PC-3 (cell line): ENCODE results near the gene PKP1. TPM values are rescaled to one million over a fixed set of nuclear protein-coding genes. Genes with fewer than 3 reads are reported as not detected.

ENCODE experiments used
- ATAC-seq: fragments of 200-7000 bp; cut with Tn5 transposase; 2 replicates; pipeline ENCODE4 v1.9.1; 2020; ENCODE audit warnings: mild to moderate bottlenecking, moderate library complexity
- BruUV-seq: library from RNA; stranded (reverse); fragments of 400-500 nt; replicated peaks from 2 replicates; lab custom pipeline; 2021; lab: Mats Ljungman, UMichigan
- CTCF ChIA-PET: fragments of 300-600 bp; sonication (Branson Sonifier 250); formaldehyde crosslinking; loops from one replicate; lab custom pipeline; 2022; ENCODE audit warnings: antibody characterized with exemption; lab: Charles Lee
- POLR2A ChIA-PET: fragments of 300-600 bp; sonication (Branson Sonifier 250); formaldehyde crosslinking; loops from one replicate; lab custom pipeline; 2022; ENCODE audit warnings: antibody characterized with exemption; ENCODE audit not compliant: unreplicated experiment; lab: Charles Lee
- DNase-seq: peaks from one replicate; pipeline ENCODE4 v3.0.0-alpha.2; 2015
- H2AFZ ChIP-seq: fragments of 300-600 bp; sonication (generic); 2 replicates; pipeline ENCODE4 v1.6.0; 2016; ENCODE audit warnings: antibody characterized with exemption, low read length
- H3F3A ChIP-seq: fragments of 300-600 bp; sonication (generic); one replicate; pipeline ENCODE4 v1.6.0; 2017; ENCODE audit warnings: antibody characterized with exemption, low read length, control low read depth, mild to moderate bottlenecking; ENCODE audit not compliant: unreplicated experiment
- H3K27ac ChIP-seq: fragments of 300-600 bp; sonication (generic); 2 replicates; pipeline ENCODE4 v1.5.1; 2016; ENCODE audit warnings: mild to moderate bottlenecking, low read length
- H3K27me3 ChIP-seq: fragments of 300-600 bp; sonication (generic); 2 replicates; pipeline ENCODE4 v1.6.1; 2016; ENCODE audit warnings: low read length, mixed read lengths
- H3K36me3 ChIP-seq: fragments of 300-600 bp; sonication (generic); 2 replicates; pipeline ENCODE4 v1.6.1; 2016; ENCODE audit warnings: low read depth, mixed run types, low read length, mixed read lengths
- H3K4me1 ChIP-seq: fragments of 300-600 bp; sonication (generic); 2 replicates; pipeline ENCODE4 v1.5.1; 2016; ENCODE audit warnings: low read length; ENCODE audit not compliant: insufficient read depth
- H3K4me2 ChIP-seq: fragments of 300-600 bp; sonication (generic); 2 replicates; pipeline ENCODE4 v1.6.0; 2016; ENCODE audit warnings: low read length
- H3K4me3 ChIP-seq: fragments of 300-600 bp; sonication (generic); 2 replicates; pipeline ENCODE4 v1.5.1; 2016; ENCODE audit warnings: mild to moderate bottlenecking, low read length, mixed read lengths
- H3K79me2 ChIP-seq: fragments of 300-600 bp; sonication (generic); 2 replicates; pipeline ENCODE4 v1.6.1; 2017; ENCODE audit warnings: low read length, mixed read lengths
- H3K9ac ChIP-seq: fragments of 300-600 bp; sonication (generic); 2 replicates; pipeline ENCODE4 v1.6.0; 2016; ENCODE audit warnings: mild to moderate bottlenecking, low read length
- H3K9me2 ChIP-seq: fragments of 300-600 bp; sonication (generic); replicated peaks from 2 replicates; pipeline ENCODE4 v1.6.1; 2016; ENCODE audit warnings: mixed run types, low read length, mixed read lengths
- H3K9me3 ChIP-seq: fragments of 300-600 bp; sonication (generic); 2 replicates; pipeline ENCODE4 v1.6.1; 2016; ENCODE audit warnings: low read length, mixed read lengths
- H4K20me1 ChIP-seq: fragments of 300-600 bp; sonication (generic); 2 replicates; pipeline ENCODE4 v1.6.1; 2016; ENCODE audit warnings: low read length, mixed read lengths
- EZH2 ChIP-seq: fragments of 300-600 bp; sonication (generic); IDR thresholded peaks from one replicate; pipeline ENCODE4 v1.6.1; 2017; ENCODE audit warnings: antibody characterized with exemption, mild to moderate bottlenecking, low read length; ENCODE audit not compliant: unreplicated experiment
- EZH2phosphoT487 ChIP-seq: fragments of 300-600 bp; sonication (generic); IDR thresholded peaks from 2 replicates; pipeline ENCODE4 v1.6.1; 2018; ENCODE audit warnings: mild to moderate bottlenecking, antibody characterized with exemption, low read length, borderline replicate concordance
- intact Hi-C: fragments of 100-400 bp; cut with micrococcal nuclease; formaldehyde crosslinking; loops from 2 replicates; pipeline ENCODE4 v1.9.0; 2023
- total RNA-seq: library from RNA; depleted of rRNA; stranded (reverse); fragments of >200 nt; gene quantifications from 2 replicates; pipeline ENCODE4 v1.2.3, GENCODE V29; 2014
- TF ChIP-seq, protein P1 (sequence below): fragments of 300-600 bp; sonication (generic); conservative IDR thresholded peaks from 2 replicates; pipeline ENCODE4 v1.5.1; 2017; ENCODE audit warnings: antibody characterized with exemption, low read depth, mild to moderate bottlenecking, low read length

The PKP1 gene
- total RNA-seq, 1 experiment from 2014 or later: 211 TPM

GRCh38 chr1:201353186-201353940 is 70.1 kb downstream of the PKP1 start:
- Histone ChIP-seq H3K36me3 (no peaks in the 10 kb centered on the region), H3K4me3 (no peak overlapping the region), H3K4me2 (no peak overlapping the region), H3F3A (no peaks in the 10 kb centered on the region), H4K20me1 (no peaks in the 10 kb centered on the region), H3K9me3 (no peaks in the 10 kb centered on the region), H3K9me2 (no peaks in the 10 kb centered on the region), H3K27me3 (no peaks in the 10 kb centered on the region), H3K27ac (no peak overlapping the region), H3K4me1 (peaks cover 7% of the 10 kb centered on the region; the same call in 1 of the 2 replicates), H3K9ac (no peak overlapping the region), H2AFZ (no peak overlapping the region), H3K79me2 (no peaks in the 10 kb centered on the region)
- intact Hi-C loops: no loop called here
- no TSS peak for BruUV-seq
- no peak for TF ChIP-seq EZH2
- TF ChIP-seq EZH2phosphoT487: no peak
- TF ChIP-seq, protein P1, sequence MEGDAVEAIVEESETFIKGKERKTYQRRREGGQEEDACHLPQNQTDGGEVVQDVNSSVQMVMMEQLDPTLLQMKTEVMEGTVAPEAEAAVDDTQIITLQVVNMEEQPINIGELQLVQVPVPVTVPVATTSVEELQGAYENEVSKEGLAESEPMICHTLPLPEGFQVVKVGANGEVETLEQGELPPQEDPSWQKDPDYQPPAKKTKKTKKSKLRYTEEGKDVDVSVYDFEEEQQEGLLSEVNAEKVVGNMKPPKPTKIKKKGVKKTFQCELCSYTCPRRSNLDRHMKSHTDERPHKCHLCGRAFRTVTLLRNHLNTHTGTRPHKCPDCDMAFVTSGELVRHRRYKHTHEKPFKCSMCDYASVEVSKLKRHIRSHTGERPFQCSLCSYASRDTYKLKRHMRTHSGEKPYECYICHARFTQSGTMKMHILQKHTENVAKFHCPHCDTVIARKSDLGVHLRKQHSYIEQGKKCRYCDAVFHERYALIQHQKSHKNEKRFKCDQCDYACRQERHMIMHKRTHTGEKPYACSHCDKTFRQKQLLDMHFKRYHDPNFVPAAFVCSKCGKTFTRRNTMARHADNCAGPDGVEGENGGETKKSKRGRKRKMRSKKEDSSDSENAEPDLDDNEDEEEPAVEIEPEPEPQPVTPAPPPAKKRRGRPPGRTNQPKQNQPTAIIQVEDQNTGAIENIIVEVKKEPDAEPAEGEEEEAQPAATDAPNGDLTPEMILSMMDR: no peak
- ChIA-PET POLR2A (no interaction called here), CTCF (no interaction called here)
- ATAC-seq: peak; percentile 21
- DNase-seq: no peak

- TF ChIP-seq EZH2 (no peak), EZH2phosphoT487 (no peak)
- TF ChIP-seq, protein P1: no peak; the same call in 1 of the 2 replicates
- intact Hi-C loops: no loop called here
- Histone ChIP-seq H3K4me1 (peaks cover 7% of the 10 kb centered on the region; the same call in 1 of the 2 replicates), H3K9me2 (no peaks in the 10 kb centered on the region), H2AFZ (no peak overlapping the region), H3K79me2 (no peaks in the 10 kb centered on the region), H3F3A (no peaks in the 10 kb centered on the region), H3K27me3 (no peaks in the 10 kb centered on the region), H3K9me3 (no peaks in the 10 kb centered on the region), H3K36me3 (no peaks in the 10 kb centered on the region), H3K4me2 (no peak overlapping the region), H3K9ac (no peak overlapping the region), H4K20me1 (no peaks in the 10 kb centered on the region), H3K27ac (no peak overlapping the region), H3K4me3 (no peak overlapping the region)
- no peak for ATAC-seq
- POLR2A ChIA-PET: no interaction called here
- DNase-seq: no peak
- no TSS peak for BruUV-seq
- CTCF ChIA-PET: no interaction called here
Measured at GRCh38 chr1:201354151-201354900, 71.0 kb downstream of the PKP1 start.

DNA sequence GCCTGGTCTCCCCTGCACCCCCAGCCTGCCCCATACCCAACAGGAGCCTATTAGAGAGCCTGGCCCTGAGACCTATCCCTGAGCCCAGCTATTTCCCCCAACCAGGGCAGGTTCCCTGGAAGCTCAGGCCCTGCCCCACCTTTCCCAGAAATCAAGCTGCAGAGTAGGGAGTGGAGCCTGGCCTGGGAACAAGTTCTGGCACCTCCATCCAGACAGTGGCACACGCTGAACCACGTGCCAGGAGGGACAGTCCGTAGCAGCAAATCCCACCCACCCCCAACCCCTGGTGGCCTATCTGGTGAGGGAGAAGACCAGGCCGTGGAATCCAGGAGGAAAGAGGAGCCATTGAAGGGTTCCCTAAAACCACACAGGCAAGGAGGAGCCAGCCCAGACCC is 71.6 kb downstream of the PKP1 start:
- H3K4me2 ChIP-seq: no peak overlapping the region
- no peaks in the 10 kb centered on the region for H4K20me1 ChIP-seq
- no peaks in the 10 kb centered on the region for H3K9me3 ChIP-seq
- H3K27ac ChIP-seq: no peak overlapping the region
- intact Hi-C loops: no loop called here
- ChIA-PET POLR2A (no interaction called here), CTCF (no interaction called here)
- no peaks in the 10 kb centered on the region for H3K27me3 ChIP-seq
- TF ChIP-seq EZH2phosphoT487: no peak
- no peak for TF ChIP-seq EZH2
- TF ChIP-seq, protein P1: no peak
- no peak overlapping the region for H3K9ac ChIP-seq
- BruUV-seq: no TSS peak
- H2AFZ ChIP-seq: no peak overlapping the region
- no peak overlapping the region for H3K4me3 ChIP-seq
- no peaks in the 10 kb centered on the region for H3F3A ChIP-seq
- H3K79me2 ChIP-seq: no peaks in the 10 kb centered on the region
- H3K9me2 ChIP-seq: no peaks in the 10 kb centered on the region
- H3K36me3 ChIP-seq: no peaks in the 10 kb centered on the region
- ATAC-seq (no peak), DNase-seq (no peak)
- H3K4me1 ChIP-seq: peaks cover 7% of the 10 kb centered on the region; the same call in 1 of the 2 replicates
